Cerebellar nuclear complex (tissue), 1 donor: Measurements from ENCODE around the gene GTF3C6.
"Not testable (repeated sequence)": the region's sequence is repeated elsewhere in the genome, so short reads cannot be mapped to it uniquely, and the experiment has no call there.

Experiments
- DNase-seq, 2 experiments: peaks; one replicate each; lab custom pipeline; 2025; lab: John Stamatoyannopoulos, UW

The GTF3C6 gene

GRCh38 chr6:110979565-110980101, 21.1 kb downstream of the GTF3C6 start:
- no peak for DNase-seq

- DNase-seq, result no peak
Observed at GRCh38 chr6:110980227-110980626, 21.7 kb downstream of the GTF3C6 start.

- no peak for DNase-seq
Observed at GRCh38 chr6:110980648-110981047, 22.1 kb downstream of the GTF3C6 start.

- no peak for DNase-seq
Observed at GRCh38 chr6:110981202-110981600, 22.7 kb downstream of the GTF3C6 start.

- DNase-seq, result no peak
Observed at GRCh38 chr6:110990840-110991576, 32.5 kb downstream of the GTF3C6 start.

- no peak for DNase-seq
Observed at GRCh38 chr6:110996691-110997090, 38.2 kb downstream of the GTF3C6 start.

GRCh38 chr6:110999634-111000270, 41.2 kb downstream of the GTF3C6 start:
- no peak for DNase-seq

GRCh38 chr6:111002350-111002749, 43.8 kb downstream of the GTF3C6 start:
- no peak for DNase-seq

- DNase-seq, result no peak
Observed at GRCh38 chr6:111011360-111012142, 53.0 kb downstream of the GTF3C6 start.

- no peak for DNase-seq
Observed at GRCh38 chr6:111012143-111012452, 53.6 kb downstream of the GTF3C6 start.

GRCh38 chr6:111012520-111012919, 54.0 kb downstream of the GTF3C6 start:
- DNase-seq, result not testable (repeated sequence)

GRCh38 chr6:111013144-111013915, 54.8 kb downstream of the GTF3C6 start:
- no peak for DNase-seq

GRCh38 chr6:111015389-111016124, 57.1 kb downstream of the GTF3C6 start:
- no peak for DNase-seq

- DNase-seq, result not testable (repeated sequence)
Observed at GRCh38 chr6:111017241-111017640, 58.7 kb downstream of the GTF3C6 start.
